Measurements from ENCODE around the gene SLC4A3. TPM values are rescaled to one million over a fixed set of nuclear protein-coding genes. Genes with fewer than 3 reads are reported as not detected.

Gene SLC4A3
- total RNA-seq (2021), result 0.52 and 1.5 TPM in 2 replicates
- Bru-seq, nascent RNA, result percentile 10 among the genes with signal in this experiment
- BruChase-seq, experiment 1, labeled RNA remaining after a 2-hour chase, result percentile 16 among the genes with signal in this experiment
- BruChase-seq, experiment 2, labeled RNA remaining after a 6-hour chase, result percentile 23 among the genes with signal in this experiment
- long read RNA-seq, partial matches to known transcripts, result 1 of 2 reads
- long read RNA-seq, other reads (novel, unspliced or antisense), result 1 of 2 reads

GRCh38 chr2:219627103-219628100 lies at the start of gene SLC4A3:
SLC4A3 (plus strand) TSS chr2:219627630; CDS start chr2:219627993, 363 bp downstream.
- DNase-seq (ENCODE audit: low spot score), result peak; percentile 32
- ChIA-PET CTCF (interaction anchor here (0.6 kb wide), 1 partner anchor 940 kb away, joined by 5 read pairs; no protein-coding TSS in a partner anchor), POLR2A (ENCODE audit: low non-redundant PET) (no interaction called here)
- H3K27me3 ChIP-seq (replicated peaks; ENCODE audit: insufficient read depth, low read depth, low read length, poor library complexity), result peaks cover 2% of the 10 kb centered on the region
- no peak for TF ChIP-seq CTCF (conservative IDR thresholded peaks at IDR 0.05; ENCODE audit: low read depth, low read length)
- TF ChIP-seq EZH2 (IDR thresholded peaks at IDR 0.05; ENCODE audit: borderline replicate concordance, low read depth, low read length, poor library complexity, severe bottlenecking), result no peak
- H3K4me1 ChIP-seq (ENCODE audit: insufficient read depth, low read length, poor library complexity, severe bottlenecking), result no peaks in the 10 kb centered on the region
- intact Hi-C loops (cut with micrococcal nuclease; ENCODE audit: unreplicated experiment), result no loop called here
- no TSS peak for BruUV-seq (replicated peaks)
- H3K4me3 ChIP-seq (ENCODE audit: low read depth, low read length, poor library complexity, severe bottlenecking), result peak within 1 kb of the TSS; percentile 54
- H3K9me3 ChIP-seq (ENCODE audit: low read depth, low read length, poor library complexity, severe bottlenecking), result no peaks in the 10 kb centered on the region
- no peak within 1 kb of the TSS for H3K27ac ChIP-seq (ENCODE audit: low read depth, low read length, poor library complexity, severe bottlenecking)
- no peaks in the 10 kb centered on the region for H3K36me3 ChIP-seq (ENCODE audit: insufficient read depth, low read length, poor library complexity, severe bottlenecking)

- DNase-seq (ENCODE audit: low spot score), result no peak
- no TSS peak for BruUV-seq (replicated peaks)
These were observed 48.4 kb upstream of the SLC4A3 start for GRCh38 chr2:219578811-219579613.

More at GRCh38 chr2:219578811-219579613, 48.4 kb upstream of the SLC4A3 start:
- Histone ChIP-seq H3K36me3 (ENCODE audit: insufficient read depth, low read length, poor library complexity, severe bottlenecking) (no peaks in the 10 kb centered on the region), H3K4me3 (ENCODE audit: low read depth, low read length, poor library complexity, severe bottlenecking) (no peak overlapping the region), H3K27me3 (replicated peaks; ENCODE audit: insufficient read depth, low read depth, low read length, poor library complexity) (no peaks in the 10 kb centered on the region), H3K9me3 (ENCODE audit: low read depth, low read length, poor library complexity, severe bottlenecking) (no peaks in the 10 kb centered on the region), H3K27ac (ENCODE audit: low read depth, low read length, poor library complexity, severe bottlenecking) (no peak overlapping the region), H3K4me1 (ENCODE audit: insufficient read depth, low read length, poor library complexity, severe bottlenecking) (no peaks in the 10 kb centered on the region)
- intact Hi-C loops (cut with micrococcal nuclease; ENCODE audit: unreplicated experiment), result no loop called here
- ChIA-PET POLR2A (ENCODE audit: low non-redundant PET) (no interaction called here), CTCF (interaction anchor here (0.7 kb wide), 1 partner anchor 35 kb away, joined by 7 read pairs; the partner anchor contains the start of gene TMEM198)
- TF ChIP-seq CTCF (conservative IDR thresholded peaks at IDR 0.05; ENCODE audit: low read depth, low read length) (no peak), EZH2 (IDR thresholded peaks at IDR 0.05; ENCODE audit: borderline replicate concordance, low read depth, low read length, poor library complexity, severe bottlenecking) (no peak)
